HEK293 (cell line): ENCODE measurements around the gene ZCCHC17.

Experiments used
- CTCF ChIA-PET: fragments of 350-600 bp; formaldehyde crosslinking; extraction: SDS; loops from one replicate; lab custom pipeline; 2021; ENCODE audit warnings: antibody characterized with exemption; lab: Yijun Ruan, JAX
- POLR2A ChIA-PET: fragments of 300-600 bp; formaldehyde crosslinking; extraction: SDS; loops from one replicate; lab custom pipeline; 2020; ENCODE audit warnings: antibody characterized with exemption, inconsistent platforms; lab: Yijun Ruan, JAX
- H3K27ac ChIP-seq: fragments of 200-500 bp; sonication (Bioruptor generic); 2 replicates; pipeline ENCODE4 v1.5.1; 2014; ENCODE audit warnings: low read depth, low read length, control low read depth, inconsistent platforms; ENCODE audit errors: extremely low read depth
- H3K36me3 ChIP-seq, 2 experiments: fragments of 200-500 bp in 1 of 2; sonication (Bioruptor generic) in 1 of 2; 1 replicate in 1 of 2; 2 replicates in 1 of 2; pipeline ENCODE4 v1.5.1; 2014 to 2017; ENCODE audit warnings: inconsistent platforms in 2 of 2, low read length in 2 of 2; ENCODE audit not compliant: control insufficient read depth in 2 of 2, insufficient read depth in 1 of 2
- H3K4me1 ChIP-seq: fragments of 200-500 bp; sonication (Bioruptor generic); 2 replicates; pipeline ENCODE4 v1.5.1; 2014; ENCODE audit warnings: mild to moderate bottlenecking, low read length, inconsistent platforms; ENCODE audit not compliant: control insufficient read depth, insufficient read depth
- H3K4me3 ChIP-seq: 2 replicates; pipeline ENCODE4 v1.5.1; 2011; ENCODE audit warnings: low read depth, mild to moderate bottlenecking, control low read depth, low read length, moderate library complexity
- H3K9me3 ChIP-seq: fragments of 200-500 bp; sonication (Bioruptor generic); 2 replicates; pipeline ENCODE4 v1.5.1; 2014; ENCODE audit warnings: low read depth, low read length, inconsistent platforms; ENCODE audit not compliant: control insufficient read depth, insufficient read depth
- CTCF ChIP-seq: fragments of 450-650 bp; formaldehyde crosslinking; IDR thresholded peaks from 2 replicates; pipeline ENCODE4 v1.5.1; 2016; ENCODE audit warnings: missing biosample characterization, missing genetic modification characterization
- EGR2 ChIP-seq: fragments of 450-650 bp; formaldehyde crosslinking; IDR thresholded peaks from 2 replicates; pipeline ENCODE4 v1.5.1; 2016; ENCODE audit warnings: low read depth, missing biosample characterization, missing genetic modification characterization
- GLIS2 ChIP-seq: fragments of 450-650 bp; formaldehyde crosslinking; IDR thresholded peaks from 2 replicates; pipeline ENCODE4 v1.5.1; 2016; ENCODE audit warnings: missing biosample characterization, missing genetic modification characterization
- OVOL3 ChIP-seq: fragments of 450-650 bp; formaldehyde crosslinking; IDR thresholded peaks from 2 replicates; pipeline ENCODE4 v1.5.1; 2016; ENCODE audit warnings: missing biosample characterization, missing genetic modification characterization
- SP3 ChIP-seq: fragments of 450-650 bp; formaldehyde crosslinking; IDR thresholded peaks from 2 replicates; pipeline ENCODE4 v1.5.1; 2016; ENCODE audit warnings: missing biosample characterization, missing genetic modification characterization
- ZBTB44 ChIP-seq: fragments of 450-650 bp; IDR thresholded peaks from 2 replicates; pipeline ENCODE4 v1.5.1; 2018; ENCODE audit warnings: missing biosample characterization, mild to moderate bottlenecking, missing genetic modification characterization
- ZEB2 ChIP-seq: fragments of 450-650 bp; formaldehyde crosslinking; IDR thresholded peaks from 2 replicates; pipeline ENCODE4 v1.5.1; 2016; ENCODE audit warnings: missing biosample characterization, missing genetic modification characterization
- ZNF175 ChIP-seq: fragments of 450-650 bp; formaldehyde crosslinking; IDR thresholded peaks from 2 replicates; pipeline ENCODE4 v1.5.1; 2016; ENCODE audit warnings: missing biosample characterization, missing genetic modification characterization
- ZNF214 ChIP-seq: fragments of 450-650 bp; formaldehyde crosslinking; IDR thresholded peaks from 2 replicates; pipeline ENCODE4 v1.5.1; 2017; ENCODE audit warnings: missing biosample characterization, mild to moderate bottlenecking, missing genetic modification characterization, borderline replicate concordance
- ZNF335 ChIP-seq: fragments of 450-650 bp; formaldehyde crosslinking; conservative IDR thresholded peaks from 2 replicates; pipeline ENCODE4 v1.5.1; 2016; ENCODE audit warnings: missing biosample characterization, missing genetic modification characterization
- ZNF433 ChIP-seq: fragments of 450-650 bp; formaldehyde crosslinking; IDR thresholded peaks from 2 replicates; pipeline ENCODE4 v1.5.1; 2016; ENCODE audit warnings: missing biosample characterization, missing genetic modification characterization, low read depth
- ZNF544 ChIP-seq: fragments of 450-650 bp; formaldehyde crosslinking; IDR thresholded peaks from 2 replicates; pipeline ENCODE4 v1.5.0; 2017; ENCODE audit warnings: missing biosample characterization, missing genetic modification characterization
- ZNF548 ChIP-seq: fragments of 450-650 bp; formaldehyde crosslinking; IDR thresholded peaks from 2 replicates; pipeline ENCODE4 v1.5.1; 2016; ENCODE audit warnings: missing biosample characterization, missing genetic modification characterization
- ZNF596 ChIP-seq: fragments of 450-650 bp; IDR thresholded peaks from 2 replicates; pipeline ENCODE4 v1.5.0; 2018; ENCODE audit warnings: missing biosample characterization, mild to moderate bottlenecking, missing genetic modification characterization, moderate library complexity
- ZNF621 ChIP-seq: fragments of 450-650 bp; formaldehyde crosslinking; IDR thresholded peaks from 2 replicates; pipeline ENCODE4 v1.5.1; 2017; ENCODE audit warnings: missing biosample characterization, missing genetic modification characterization
- ZNF654 ChIP-seq: fragments of 450-650 bp; formaldehyde crosslinking; IDR thresholded peaks from 2 replicates; pipeline ENCODE4 v1.5.1; 2016; ENCODE audit warnings: low read depth, missing biosample characterization, missing genetic modification characterization
- ZNF76 ChIP-seq: fragments of 450-650 bp; formaldehyde crosslinking; IDR thresholded peaks from 2 replicates; pipeline ENCODE4; 2016; ENCODE audit warnings: low read depth, missing biosample characterization, missing genetic modification characterization, borderline replicate concordance
- ZNF768 ChIP-seq: fragments of 450-650 bp; formaldehyde crosslinking; IDR thresholded peaks from 2 replicates; pipeline ENCODE4 v1.5.1; 2018; ENCODE audit warnings: missing biosample characterization, mild to moderate bottlenecking, missing genetic modification characterization
- ZSCAN23 ChIP-seq: fragments of 450-650 bp; formaldehyde crosslinking; IDR thresholded peaks from 2 replicates; pipeline ENCODE4 v1.5.1; 2016; ENCODE audit warnings: missing biosample characterization, missing genetic modification characterization

The ZCCHC17 gene

GRCh38 chr1:31394584-31395193 is 97.9 kb downstream of the ZCCHC17 start (continued):
- TF ChIP-seq ZBTB44 (tag by site-specific recombination) (no peak), ZNF654 (tag by site-specific recombination) (peak; percentile 77), ZNF544 (tag by site-specific recombination) (no peak), ZNF335 (tag by site-specific recombination) (peak; percentile 50)

- CTCF ChIA-PET: interaction anchor here (0.6 to 7.5 kb wide), 8 partner anchors 8 to 416 kb away, joined by 3 to 146 read pairs (median 6); partner anchors contain the start of gene SERINC2
- Histone ChIP-seq H3K9me3 (no peaks in the 10 kb centered on the region), H3K27ac (no peak overlapping the region), H3K4me1 (no peaks in the 10 kb centered on the region), H3K4me3 (no peak overlapping the region), H3K36me3 (no peaks in the 10 kb centered on the region)
- POLR2A ChIA-PET: interaction anchor here (0.8 kb wide), 2 partner anchors 25 to 100 kb away, joined by 3 read pairs; partner anchors contain the start of genes SNRNP40 and ZCCHC17
- TF ChIP-seq ZNF654 (tag by site-specific recombination) (peak; percentile 10; the same call in 1 of the 2 replicates), ZNF548 (tag by site-specific recombination) (no peak)
Observed at GRCh38 chr1:31396633-31397351, 100.0 kb downstream of the ZCCHC17 start.

- H3K9me3 ChIP-seq: no peaks in the 10 kb centered on the region
- no peaks in the 10 kb centered on the region for H3K36me3 ChIP-seq
- H3K4me3 ChIP-seq: no peak overlapping the region
- no peaks in the 10 kb centered on the region for H3K4me1 ChIP-seq
- H3K27ac ChIP-seq: no peak overlapping the region
- POLR2A ChIA-PET: no interaction called here
- CTCF ChIA-PET: interaction anchor here (0.7 to 7.5 kb wide), 8 partner anchors 8 to 275 kb away, joined by 3 to 146 read pairs (median 5); partner anchors contain the start of gene SERINC2
- TF ChIP-seq SP3 (tag by site-specific recombination) (no peak), GLIS2 (0 out of 2 replicates have a peak, but pooled peaks have one; percentile 18), ZNF175 (tag by site-specific recombination) (no peak), ZNF768 (tag by site-specific recombination) (no peak), ZSCAN23 (tag by site-specific recombination) (no peak), OVOL3 (tag by site-specific recombination) (no peak), ZNF596 (tag by site-specific recombination) (no peak), ZNF214 (tag by site-specific recombination) (no peak)
- TF ChIP-seq, all 188 proteins: peak for 1
Observed at GRCh38 chr1:31397360-31398095, 100.7 kb downstream of the ZCCHC17 start.

GRCh38 chr1:31398246-31398645 is 101.4 kb downstream of the ZCCHC17 start:
- POLR2A ChIA-PET: no interaction called here
- CTCF ChIA-PET: interaction anchor here (0.6 to 7.5 kb wide), 5 partner anchors 14 to 364 kb away, joined by 3 to 146 read pairs (median 3); partner anchors contain the start of gene SERINC2
- H3K4me3 ChIP-seq: no peak overlapping the region
- no peaks in the 10 kb centered on the region for H3K36me3 ChIP-seq
- TF ChIP-seq ZNF621 (tag by site-specific recombination): no peak
- no peak for TF ChIP-seq EGR2 (tag by site-specific recombination)
- no peak for TF ChIP-seq CTCF (tag by site-specific recombination)
- TF ChIP-seq ZNF433 (tag by site-specific recombination): no peak
- no peak for TF ChIP-seq ZNF76 (tag by site-specific recombination)
- TF ChIP-seq ZEB2 (tag by site-specific recombination): no peak
- H3K27ac ChIP-seq: no peak overlapping the region
- no peaks in the 10 kb centered on the region for H3K9me3 ChIP-seq
- no peaks in the 10 kb centered on the region for H3K4me1 ChIP-seq
